GM18951 (cell line): ENCODE measurements around the gene CAVIN1.

Experiments used
- POLR2A ChIP-seq: IDR thresholded peaks from 4 replicates; pipeline ENCODE4 v1.6.1; 2011; ENCODE audit warnings: mild to moderate bottlenecking; ENCODE audit not compliant: insufficient read length, insufficient read depth; ENCODE audit errors: extremely low read depth
- in situ Hi-C: fragments of 300-500 bp; cut with MboI; formaldehyde crosslinking; loops from one replicate; pipeline ENCODE4 v1.12.0; 2022; ENCODE audit warnings: low sequenced_read_pairs, mixed read lengths, inconsistent platforms; ENCODE audit not compliant: unreplicated experiment

Gene CAVIN1

GRCh38 chr17:42414704-42415409 is 8.2 kb downstream of the CAVIN1 start:
- peak; percentile 22 for TF ChIP-seq POLR2A
- in situ Hi-C loops: no loop called here

GRCh38 chr17:42413464-42414040 is 9.5 kb downstream of the CAVIN1 start:
- in situ Hi-C loops: no loop called here
- TF ChIP-seq POLR2A: no peak

GRCh38 chr17:42411905-42412679 is 11.0 kb downstream of the CAVIN1 start:
- no peak for TF ChIP-seq POLR2A
- in situ Hi-C loops: no loop called here

- in situ Hi-C loops: no loop called here
- TF ChIP-seq POLR2A: no peak
Measured at GRCh38 chr17:42411361-42411760, 11.7 kb downstream of the CAVIN1 start.

- in situ Hi-C loops: no loop called here
- TF ChIP-seq POLR2A: no peak
Measured at GRCh38 chr17:42410319-42410685, 12.8 kb downstream of the CAVIN1 start.

- in situ Hi-C loops: loop anchor here (10.0 kb wide), 1 partner anchor 445 kb away; the partner anchor contains the start of gene CNP
- no peak for TF ChIP-seq POLR2A
Measured at GRCh38 chr17:42409523-42410318, 13.3 kb downstream of the CAVIN1 start.

- TF ChIP-seq POLR2A: no peak
- in situ Hi-C loops: loop anchor here (10.0 kb wide), 1 partner anchor 443 kb away; the partner anchor contains the start of gene CNP
Measured at GRCh38 chr17:42408061-42408460, 15.0 kb downstream of the CAVIN1 start.

- no peak for TF ChIP-seq POLR2A
- in situ Hi-C loops: loop anchor here (10.0 kb wide), 1 partner anchor 443 kb away; the partner anchor contains the start of gene CNP
Measured at GRCh38 chr17:42407289-42407836, 15.7 kb downstream of the CAVIN1 start.

GRCh38 chr17:42406615-42407288 is 16.3 kb downstream of the CAVIN1 start:
- in situ Hi-C loops: loop anchor here (10.0 kb wide), 1 partner anchor 442 kb away; the partner anchor contains the start of gene CNP

GRCh38 chr17:42405963-42406495 is 17.0 kb downstream of the CAVIN1 start:
- in situ Hi-C loops: loop anchor here (10.0 kb wide), 1 partner anchor 441 kb away; the partner anchor contains the start of gene CNP
- no peak for TF ChIP-seq POLR2A

More at GRCh38 chr17:42406615-42407288, 16.3 kb downstream of the CAVIN1 start:
- TF ChIP-seq POLR2A: no peak

- no peak for TF ChIP-seq POLR2A
- in situ Hi-C loops: loop anchor here (10.0 kb wide), 1 partner anchor 440 kb away; the partner anchor contains the start of gene CNP
Measured at GRCh38 chr17:42405076-42405475, 18.0 kb downstream of the CAVIN1 start.
